Caco-2 (cell line): ENCODE measurements around the gene WFDC12. TPM values are rescaled to one million over a fixed set of nuclear protein-coding genes. Genes with fewer than 3 reads are reported as not detected.

ENCODE experiments used
- BruUV-seq: library from RNA; stranded (reverse); fragments of 400-500 nt; replicated peaks from 2 replicates; lab custom pipeline; 2021; lab: Mats Ljungman, UMichigan
- CTCF ChIA-PET: fragments of 300-600 bp; sonication (Branson Sonifier 250); formaldehyde crosslinking; loops from one replicate; lab custom pipeline; 2022; ENCODE audit warnings: antibody characterized with exemption; lab: Charles Lee
- POLR2A ChIA-PET: fragments of 300-600 bp; sonication (Branson Sonifier 250); formaldehyde crosslinking; loops from one replicate; lab custom pipeline; 2022; ENCODE audit warnings: antibody characterized with exemption; lab: Charles Lee
- DNase-seq, 2 experiments: peaks; one replicate each; pipeline versions ENCODE4 v3.0.0 to v3.0.0-alpha.2; 2020 to 2022
- H3K27me3 ChIP-seq: replicated peaks from 2 replicates; pipeline ENCODE4 v1.6.0; 2011; ENCODE audit warnings: low read length; ENCODE audit not compliant: control insufficient read depth, insufficient read depth
- H3K36me3 ChIP-seq: 2 replicates; pipeline ENCODE4 v1.5.1; 2011; ENCODE audit warnings: low read length; ENCODE audit not compliant: control insufficient read depth, insufficient read depth
- H3K4me1 ChIP-seq: fragments of 250-450 bp; sonication (Bioruptor Pico); 2 replicates; pipeline ENCODE4 v1.5.1; 2020; ENCODE audit warnings: mild to moderate bottlenecking
- H3K4me3 ChIP-seq: 2 replicates; pipeline ENCODE4 v1.5.1; 2011; ENCODE audit warnings: low read depth, mild to moderate bottlenecking, control low read depth, low read length
- H3K9me3 ChIP-seq: fragments of 250-450 bp; sonication (Bioruptor Pico); 2 replicates; pipeline ENCODE4 v1.5.1; 2020; ENCODE audit warnings: mild to moderate bottlenecking, moderate library complexity
- H3K27ac Mint-ChIP-seq: one replicate; pipeline ENCODE4 v1.8.0; 2022; ENCODE audit warnings: mixed read lengths; ENCODE audit not compliant: unreplicated experiment
- H3K27me3 Mint-ChIP-seq: one replicate; pipeline ENCODE4 v1.8.0; 2022; ENCODE audit warnings: mixed read lengths; ENCODE audit not compliant: insufficient read depth, unreplicated experiment
- H3K36me3 Mint-ChIP-seq: one replicate; pipeline ENCODE4 v1.8.0; 2022; ENCODE audit warnings: mild to moderate bottlenecking, mixed read lengths; ENCODE audit not compliant: insufficient read depth, unreplicated experiment
- H3K4me1 Mint-ChIP-seq: one replicate; pipeline ENCODE4 v1.8.0; 2022; ENCODE audit warnings: low read depth, mixed read lengths; ENCODE audit not compliant: unreplicated experiment
- H3K4me3 Mint-ChIP-seq: one replicate; pipeline ENCODE4 v1.8.0; 2022; ENCODE audit warnings: mild to moderate bottlenecking, moderate library complexity, mixed read lengths; ENCODE audit not compliant: unreplicated experiment
- H3K9me3 Mint-ChIP-seq: one replicate; pipeline ENCODE4 v1.8.0; 2022; ENCODE audit warnings: mixed read lengths; ENCODE audit not compliant: unreplicated experiment
- CTCF ChIP-seq, 2 experiments: fragments of 200-600 bp in 1 of 2; IDR thresholded peaks; 1 replicate in 1 of 2; 2 replicates in 1 of 2; pipeline versions ENCODE4 v1.5.1 to v1.8.0; 2011 to 2022; ENCODE audit warnings: antibody characterized with exemption in 1 of 2, control low read depth in 1 of 2, inconsistent platforms in 1 of 2, low read depth in 1 of 2, low read length in 1 of 2, mild to moderate bottlenecking in 1 of 2, moderate library complexity in 1 of 2; ENCODE audit not compliant: insufficient read depth in 1 of 2, severe bottlenecking in 1 of 2, unreplicated experiment in 1 of 2
- intact Hi-C: fragments of 100-400 bp; cut with micrococcal nuclease; formaldehyde crosslinking; loops from one replicate; pipeline ENCODE4 v1.10.0; 2022; ENCODE audit not compliant: unreplicated experiment
- total RNA-seq: library from RNA; stranded (reverse); gene quantifications from 2 replicates; pipeline ENCODE4 v1.2.3, GENCODE V29; 2022

The WFDC12 gene
- total RNA-seq, 1 experiment from 2014 or later, result not detected

GRCh38 chr20:45090481-45090880 is 33.8 kb downstream of the WFDC12 start:
- no peaks in the 10 kb centered on the region for H3K9me3 ChIP-seq
- POLR2A ChIA-PET, result no interaction called here
- H3K4me1 ChIP-seq, result no peaks in the 10 kb centered on the region
- Mint-ChIP-seq H3K4me3 (no peak overlapping the region), H3K4me1 (peaks cover 11% of the 10 kb centered on the region), H3K27me3 (no peaks in the 10 kb centered on the region), H3K9me3 (no peaks in the 10 kb centered on the region), H3K36me3 (peaks cover 6% of the 10 kb centered on the region), H3K27ac (no peak overlapping the region)
- no peaks in the 10 kb centered on the region for H3K27me3 ChIP-seq
- no TSS peak for BruUV-seq
- intact Hi-C loops, result no loop called here
- no peak overlapping the region for H3K4me3 ChIP-seq
- no peak for TF ChIP-seq CTCF (IDR thresholded peaks at IDR 0.05; ENCODE audit: insufficient read depth in 1 of 2, low read depth in 1 of 2, low read length in 1 of 2, severe bottlenecking in 1 of 2, unreplicated experiment in 1 of 2)
- CTCF ChIA-PET, result no interaction called here
- no peak for DNase-seq
- no peaks in the 10 kb centered on the region for H3K36me3 ChIP-seq

- Histone ChIP-seq H3K4me1 (no peaks in the 10 kb centered on the region), H3K36me3 (no peaks in the 10 kb centered on the region), H3K9me3 (no peaks in the 10 kb centered on the region), H3K27me3 (no peaks in the 10 kb centered on the region), H3K4me3 (no peak overlapping the region)
- intact Hi-C loops, result no loop called here
- BruUV-seq, result no TSS peak
- Mint-ChIP-seq H3K4me3 (no peak overlapping the region), H3K27ac (no peak overlapping the region), H3K9me3 (no peaks in the 10 kb centered on the region), H3K36me3 (peaks cover 11% of the 10 kb centered on the region), H3K4me1 (peaks cover 11% of the 10 kb centered on the region), H3K27me3 (no peaks in the 10 kb centered on the region)
- TF ChIP-seq CTCF (IDR thresholded peaks at IDR 0.05; ENCODE audit: insufficient read depth in 1 of 2, low read depth in 1 of 2, low read length in 1 of 2, severe bottlenecking in 1 of 2, unreplicated experiment in 1 of 2), result no peak
- no peak for DNase-seq
- CTCF ChIA-PET, result interaction anchor here (1.0 to 2.5 kb wide), 2 partner anchors 44 to 77 kb away, joined by 3 to 8 read pairs; no protein-coding TSS in a partner anchor
- POLR2A ChIA-PET, result no interaction called here
Observed at GRCh38 chr20:45088247-45088646, 36.0 kb downstream of the WFDC12 start.

- ChIA-PET POLR2A (no interaction called here), CTCF (interaction anchor here (1.0 to 2.5 kb wide), 3 partner anchors 23 to 77 kb away, joined by 3 to 8 read pairs (median 3); no protein-coding TSS in a partner anchor)
- no peak for TF ChIP-seq CTCF (IDR thresholded peaks at IDR 0.05; ENCODE audit: insufficient read depth in 1 of 2, low read depth in 1 of 2, low read length in 1 of 2, severe bottlenecking in 1 of 2, unreplicated experiment in 1 of 2)
- H3K9me3 Mint-ChIP-seq, result no peaks in the 10 kb centered on the region
- no peak overlapping the region for H3K4me3 Mint-ChIP-seq
- H3K36me3 ChIP-seq, result no peaks in the 10 kb centered on the region
- peaks cover 11% of the 10 kb centered on the region for H3K4me1 Mint-ChIP-seq
- H3K4me1 ChIP-seq, result no peaks in the 10 kb centered on the region
- H3K36me3 Mint-ChIP-seq, result peaks cover 14% of the 10 kb centered on the region
- BruUV-seq, result no TSS peak
- intact Hi-C loops, result no loop called here
- H3K9me3 ChIP-seq, result no peaks in the 10 kb centered on the region
- DNase-seq, result no peak
- no peaks in the 10 kb centered on the region for H3K27me3 ChIP-seq
- no peak overlapping the region for H3K4me3 ChIP-seq
- H3K27me3 Mint-ChIP-seq, result no peaks in the 10 kb centered on the region
- H3K27ac Mint-ChIP-seq, result no peak overlapping the region
Observed at GRCh38 chr20:45087814-45088213, 36.5 kb downstream of the WFDC12 start.
